ENCODE results near the gene NPFF.

NPFF gene

GRCh38 chr12:53495903-53496751, 11.2 kb downstream of the NPFF start:
- no peaks in the 10 kb centered on the region for H3K36me3 ChIP-seq (ENCODE audit: low read depth)
- peaks cover 7% of the 10 kb centered on the region for H3K4me1 ChIP-seq (ENCODE audit: insufficient read depth, poor library complexity, severe bottlenecking)
- ATAC-seq (ENCODE audit: low read depth) (no peak), DNase-seq (ENCODE audit: low spot score) (no peak)
- TF ChIP-seq CTCF (IDR thresholded peaks at IDR 0.05; ENCODE audit: poor library complexity, severe bottlenecking), result no peak
- H3K27me3 ChIP-seq (ENCODE audit: insufficient read depth, poor library complexity, severe bottlenecking), result no peaks in the 10 kb centered on the region
- H3K9me3 ChIP-seq (ENCODE audit: severe bottlenecking), result no peaks in the 10 kb centered on the region
- H3K4me3 ChIP-seq (ENCODE audit: severe bottlenecking), result no peak overlapping the region
- no peak overlapping the region for H3K27ac ChIP-seq (ENCODE audit: poor library complexity, severe bottlenecking)

- Histone ChIP-seq H3K27ac (ENCODE audit: poor library complexity, severe bottlenecking) (peak overlapping the region; percentile 51), H3K27me3 (ENCODE audit: insufficient read depth, poor library complexity, severe bottlenecking) (no peaks in the 10 kb centered on the region), H3K9me3 (ENCODE audit: severe bottlenecking) (no peaks in the 10 kb centered on the region), H3K4me1 (ENCODE audit: insufficient read depth, poor library complexity, severe bottlenecking) (peaks cover 7% of the 10 kb centered on the region), H3K4me3 (ENCODE audit: severe bottlenecking) (peak overlapping the region; percentile 45), H3K36me3 (ENCODE audit: low read depth) (no peaks in the 10 kb centered on the region)
- DNase-seq (ENCODE audit: low spot score), result no peak
- ATAC-seq (ENCODE audit: low read depth), result no peak
- TF ChIP-seq CTCF (IDR thresholded peaks at IDR 0.05; ENCODE audit: poor library complexity, severe bottlenecking), result no peak
These were observed 13.5 kb downstream of the NPFF start for GRCh38 chr12:53493610-53494391.

DNA sequence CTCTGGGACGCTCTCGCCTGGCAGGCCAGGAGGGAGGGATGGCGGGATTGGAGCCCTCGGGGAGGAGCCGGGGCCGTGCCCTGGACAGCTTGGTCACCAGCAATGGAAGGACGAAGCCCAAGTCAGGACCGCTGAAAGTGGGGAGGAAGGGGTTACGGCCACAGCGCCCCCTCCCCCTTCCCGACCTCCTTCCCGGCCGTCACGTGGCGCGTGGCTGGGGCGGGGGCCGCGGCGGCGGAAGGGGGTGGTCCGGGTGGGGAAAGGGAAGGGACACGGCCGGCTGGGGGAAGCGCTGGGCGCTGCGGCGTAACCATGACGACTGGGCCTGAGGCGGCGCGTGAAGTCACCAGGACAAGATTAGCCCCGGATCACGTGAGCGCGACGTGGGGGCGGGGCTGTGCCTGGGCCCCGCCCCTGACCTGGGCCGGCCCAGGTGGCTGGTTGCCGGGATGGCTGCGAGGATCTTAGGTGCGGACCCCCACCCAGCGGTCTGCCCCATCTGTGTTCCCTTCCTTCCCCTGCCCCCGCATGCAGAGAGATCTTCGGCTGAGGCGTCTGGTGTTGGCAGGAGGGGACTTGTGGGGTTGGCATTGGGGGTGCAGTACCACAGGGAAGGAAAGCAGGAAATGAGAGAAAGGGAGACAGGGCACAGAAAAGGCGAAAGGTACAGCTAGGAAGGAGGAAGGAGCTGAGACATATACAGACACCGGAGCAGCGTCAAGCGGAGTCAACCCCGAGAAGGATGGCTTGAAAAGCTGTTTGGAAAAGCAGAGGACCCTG, 14.3 kb downstream of the NPFF start:
- Histone ChIP-seq H3K4me1 (ENCODE audit: insufficient read depth, poor library complexity, severe bottlenecking) (peaks cover 4% of the 10 kb centered on the region), H3K36me3 (ENCODE audit: low read depth) (peaks cover 3% of the 10 kb centered on the region; the same call in 1 of the 2 replicates), H3K27ac (ENCODE audit: poor library complexity, severe bottlenecking) (peak overlapping the region; percentile 51), H3K9me3 (ENCODE audit: severe bottlenecking) (no peaks in the 10 kb centered on the region), H3K27me3 (ENCODE audit: insufficient read depth, poor library complexity, severe bottlenecking) (no peaks in the 10 kb centered on the region), H3K4me3 (ENCODE audit: severe bottlenecking) (peak overlapping the region; percentile 45)
- DNase-seq (ENCODE audit: low spot score), result peak; percentile 89
- TF ChIP-seq CTCF (IDR thresholded peaks at IDR 0.05; ENCODE audit: poor library complexity, severe bottlenecking), result peak; percentile 49
- peak; percentile 81 for ATAC-seq (ENCODE audit: low read depth)

- Histone ChIP-seq H3K27me3 (ENCODE audit: insufficient read depth, poor library complexity, severe bottlenecking) (no peaks in the 10 kb centered on the region), H3K9me3 (ENCODE audit: severe bottlenecking) (no peaks in the 10 kb centered on the region), H3K36me3 (ENCODE audit: low read depth) (peaks cover 6% of the 10 kb centered on the region; the same call in 1 of the 2 replicates), H3K27ac (ENCODE audit: poor library complexity, severe bottlenecking) (peak overlapping the region; percentile 51), H3K4me1 (ENCODE audit: insufficient read depth, poor library complexity, severe bottlenecking) (peaks cover 4% of the 10 kb centered on the region), H3K4me3 (ENCODE audit: severe bottlenecking) (no peak overlapping the region)
- no peak for DNase-seq (ENCODE audit: low spot score)
- TF ChIP-seq CTCF (IDR thresholded peaks at IDR 0.05; ENCODE audit: poor library complexity, severe bottlenecking), result no peak
- ATAC-seq (ENCODE audit: low read depth), result no peak
These were observed 15.1 kb downstream of the NPFF start for GRCh38 chr12:53492188-53492587.

Measured in RWPE2 (cell line).